Thyroid gland (tissue), 4 donors: ENCODE measurements around the gene DARS1.

Source experiments
- CTCF ChIP-seq, 6 experiments: fragments of 200-600 bp in 3 of 6; fragments of 450-650 bp in 3 of 6; sonication (generic) in 3 of 6; IDR thresholded peaks; one replicate each; pipeline ENCODE4 v1.5.1; 2016 to 2019; ENCODE audit warnings: antibody characterized with exemption in 6 of 6, mild to moderate bottlenecking in 2 of 6, inconsistent platforms in 1 of 6, moderate library complexity in 1 of 6
- POLR2A ChIP-seq, 2 donors: fragments of 450-650 bp; IDR thresholded peaks; one replicate each; pipeline ENCODE4 v1.6.1; 2017; ENCODE audit warnings: antibody characterized with exemption in 2 of 2, mild to moderate bottlenecking in 2 of 2, moderate library complexity in 1 of 2

DNA sequence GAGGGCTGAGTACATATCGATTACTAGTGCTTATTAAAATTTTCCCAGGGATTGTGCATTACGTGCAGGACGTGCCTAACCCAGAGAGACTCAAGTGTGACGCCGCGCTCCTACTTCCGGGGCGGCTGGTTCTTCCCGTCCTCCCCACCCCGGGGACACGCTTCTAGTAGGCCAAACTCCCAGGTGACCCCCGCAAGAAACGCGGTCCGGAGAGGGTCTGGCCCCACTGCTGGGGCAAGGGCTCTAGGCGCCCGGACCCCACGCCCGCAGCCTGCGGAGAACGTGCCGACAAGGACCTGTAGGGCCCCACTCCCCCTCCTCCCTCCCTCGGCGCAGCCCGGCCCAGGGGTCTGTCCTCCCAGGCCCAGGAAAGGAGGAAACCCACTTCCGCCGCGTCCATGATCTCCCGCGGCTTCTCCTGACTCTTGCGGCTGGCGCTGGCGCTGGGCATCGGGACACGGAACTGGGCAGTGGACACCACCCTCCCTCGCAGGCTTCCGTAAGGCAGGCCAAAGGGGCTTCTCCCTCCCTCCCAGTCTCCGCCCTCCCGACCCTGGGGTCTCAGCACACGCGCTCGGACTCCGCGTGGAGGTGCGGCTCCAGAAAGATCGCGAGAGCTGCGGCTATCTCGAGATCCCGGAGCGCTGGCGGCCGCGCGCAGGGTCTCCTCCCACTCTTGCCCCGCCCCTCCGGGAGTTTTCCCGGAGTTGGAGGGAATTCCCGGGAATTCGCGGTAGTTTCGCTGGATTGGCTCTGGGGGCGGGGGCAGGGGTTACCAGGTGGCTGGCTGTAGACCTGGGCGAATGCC is at the start of gene DARS1:
- TF ChIP-seq CTCF (IDR thresholded peaks at IDR 0.05) (no peak), POLR2A (IDR thresholded peaks at IDR 0.05) (peak in 1 of 2 donors; percentile 73)
